Small intestine (tissue), 7 donors: Measurements from ENCODE around the gene TPRG1L. TPM values are rescaled to one million over a fixed set of nuclear protein-coding genes. Genes with fewer than 3 reads are reported as not detected.

Experiments
- DNase-seq, 2 donors: peaks; one replicate each; pipeline versions ENCODE4 v3.0.0 to v3.0.0-alpha.2; 2013
- FAIRE-seq: peaks from 2 replicates; lab custom pipeline; 2012; peaks lifted over from hg19 to GRCh38; lab: Jason Lieb, UNC
- H3K27ac ChIP-seq, 3 donors: one replicate each; pipeline ENCODE4 v1.5.1; 2013; ENCODE audit warnings: low read length in 2 of 3, mild to moderate bottlenecking in 2 of 3, control low read depth in 1 of 3, inconsistent platforms in 1 of 3, low read depth in 1 of 3, moderate library complexity in 1 of 3
- H3K27me3 ChIP-seq, 3 donors: one replicate each; pipeline ENCODE4 v1.6.1; 2013; ENCODE audit warnings: low read length in 3 of 3, inconsistent platforms in 1 of 3; ENCODE audit not compliant: control insufficient read depth in 3 of 3, insufficient read depth in 3 of 3
- H3K36me3 ChIP-seq, 3 donors: one replicate each; pipeline ENCODE4 v1.6.1; 2013; ENCODE audit warnings: low read length in 3 of 3, inconsistent platforms in 1 of 3, low read depth in 1 of 3, mild to moderate bottlenecking in 1 of 3, moderate library complexity in 1 of 3; ENCODE audit not compliant: control insufficient read depth in 3 of 3, insufficient read depth in 2 of 3
- H3K4me1 ChIP-seq, 3 donors: one replicate each; pipeline ENCODE4 v1.6.1; 2013; ENCODE audit warnings: low read length in 2 of 3, inconsistent platforms in 1 of 3, low read depth in 1 of 3, mild to moderate bottlenecking in 1 of 3, moderate library complexity in 1 of 3; ENCODE audit not compliant: control insufficient read depth in 3 of 3, insufficient read depth in 2 of 3
- H3K4me3 ChIP-seq, 3 donors: one replicate each; pipeline ENCODE4 v1.5.1; 2013; ENCODE audit warnings: low read length in 3 of 3, control low read depth in 1 of 3, inconsistent platforms in 1 of 3, low read depth in 1 of 3, mild to moderate bottlenecking in 1 of 3, moderate library complexity in 1 of 3
- H3K9me3 ChIP-seq, 2 donors: one replicate each; pipeline ENCODE4 v1.6.1; 2013; ENCODE audit warnings: low read depth in 1 of 2, low read length in 1 of 2; ENCODE audit not compliant: control insufficient read depth in 2 of 2, insufficient read depth in 1 of 2
- WGBS, 3 donors: extraction: QIAGEN DNeasy Blood & Tissue Kit; methylation state at CpG; one replicate each; pipeline ENCODE4 v1.1.7; 2013; 5-methylcytosine and 5-hydroxymethylcytosine counted together
- polyA plus RNA-seq, 4 donors: library from polyadenylated mRNA; stranded (reverse) in 3 of 4; unstranded in 1 of 4; fragments of 200-250 nt in 3 of 4; fragments of 120-200 nt in 1 of 4; gene quantifications; one replicate each; pipeline versions ENCODE4 v1.2.1 to v1.2.3, GENCODE V29; 2013
- donor health status: healthy with polysubstance abuse.
- donor health status: control.
- donor health status: control.
- donor health status: Bipolar disorder and iron deficiency.
- donor health status: healthy.

Gene TPRG1L
- polyA plus RNA-seq, 4 donors, result 41.2 to 97.8 (median 92.0) TPM

- DNase-seq (no peak), FAIRE-seq (no peak)
- WGBS, 3 donors, result 76 to 82% (median 77%) methylated on average over 3 to 5 of the region's 5 CpGs
- Histone ChIP-seq H3K4me3 (no peak overlapping the region), H3K27ac (no peak overlapping the region), H3K4me1 (peaks cover 0 to 12% (median 0%) of the 10 kb centered on the region in 3 donors), H3K27me3 (peaks cover 0 to 2% (median 0%) of the 10 kb centered on the region in 3 donors), H3K9me3 (peaks cover 0 to 1% of the 10 kb centered on the region in 2 donors), H3K36me3 (no peaks in the 10 kb centered on the region)
Measured at GRCh38 chr1:3588395-3588794, 36.4 kb upstream of the TPRG1L start.

- H3K4me3 ChIP-seq, result no peak overlapping the region
- no peaks in the 10 kb centered on the region for H3K9me3 ChIP-seq
- H3K27ac ChIP-seq, result no peak overlapping the region
- DNase-seq (peak in 1 of 2 donors; percentile 48), FAIRE-seq (no peak)
- peaks cover 0 to 12% (median 0%) of the 10 kb centered on the region in 3 donors for H3K4me1 ChIP-seq
- H3K36me3 ChIP-seq, result no peaks in the 10 kb centered on the region
- peaks cover 0 to 2% (median 0%) of the 10 kb centered on the region in 3 donors for H3K27me3 ChIP-seq
- 43 to 51% (median 51%) methylated on average over 27 of the region's 27 CpGs for WGBS, 3 donors
Measured at GRCh38 chr1:3590139-3590763, 34.6 kb upstream of the TPRG1L start.

- no peak overlapping the region for H3K27ac ChIP-seq
- DNase-seq (no peak), FAIRE-seq (no peak)
- 78 to 87% (median 86%) methylated on average over 28 to 33 of the region's 33 CpGs for WGBS, 3 donors
- no peak overlapping the region for H3K4me3 ChIP-seq
- peaks cover 0 to 12% (median 0%) of the 10 kb centered on the region in 3 donors for H3K4me1 ChIP-seq
- peaks cover 0 to 2% (median 0%) of the 10 kb centered on the region in 3 donors for H3K27me3 ChIP-seq
- H3K36me3 ChIP-seq, result no peaks in the 10 kb centered on the region
- H3K9me3 ChIP-seq, result no peaks in the 10 kb centered on the region
Measured at GRCh38 chr1:3590951-3591865, 33.6 kb upstream of the TPRG1L start.

- Histone ChIP-seq H3K9me3 (no peaks in the 10 kb centered on the region), H3K4me3 (no peak overlapping the region), H3K36me3 (no peaks in the 10 kb centered on the region), H3K4me1 (peaks cover 0 to 21% (median 5%) of the 10 kb centered on the region in 3 donors), H3K27ac (no peak overlapping the region), H3K27me3 (peaks cover 0 to 2% (median 0%) of the 10 kb centered on the region in 3 donors)
- FAIRE-seq, result no peak
- 82 to 86% (median 86%) methylated on average over 12 to 17 of the region's 17 CpGs for WGBS, 3 donors
- DNase-seq, result no peak
Measured at GRCh38 chr1:3593334-3593733, 31.5 kb upstream of the TPRG1L start.

- Histone ChIP-seq H3K4me1 (peaks cover 0 to 21% (median 5%) of the 10 kb centered on the region in 3 donors), H3K4me3 (no peak overlapping the region), H3K9me3 (no peaks in the 10 kb centered on the region), H3K27me3 (peaks cover 0 to 2% (median 0%) of the 10 kb centered on the region in 3 donors), H3K27ac (no peak overlapping the region), H3K36me3 (no peaks in the 10 kb centered on the region)
- FAIRE-seq (no peak), DNase-seq (no peak)
- WGBS, 3 donors, result 66 to 83% (median 78%) methylated on average over 10 of the region's 10 CpGs
Measured at GRCh38 chr1:3593745-3594144, 31.1 kb upstream of the TPRG1L start.

- no peak overlapping the region for H3K4me3 ChIP-seq
- H3K9me3 ChIP-seq, result no peaks in the 10 kb centered on the region
- FAIRE-seq (no peak), DNase-seq (no peak)
- H3K27me3 ChIP-seq, result peaks cover 0 to 2% (median 0%) of the 10 kb centered on the region in 3 donors
- H3K36me3 ChIP-seq, result no peaks in the 10 kb centered on the region
- H3K4me1 ChIP-seq, result peaks cover 0 to 21% (median 5%) of the 10 kb centered on the region in 3 donors
- H3K27ac ChIP-seq, result no peak overlapping the region
- WGBS, 3 donors, result 75 to 83% (median 83%) methylated on average over 31 of the region's 31 CpGs
Measured at GRCh38 chr1:3594706-3595377, 30.0 kb upstream of the TPRG1L start.

- peaks cover 0 to 4% (median 0%) of the 10 kb centered on the region in 3 donors for H3K36me3 ChIP-seq
- 75 to 92% (median 79%) methylated on average over 6 to 7 of the region's 7 CpGs for WGBS, 3 donors
- no peak for DNase-seq
- H3K4me3 ChIP-seq, result no peak overlapping the region
- H3K27ac ChIP-seq, result no peak overlapping the region
- H3K4me1 ChIP-seq, result peaks cover 0 to 10% (median 5%) of the 10 kb centered on the region in 3 donors
- no peaks in the 10 kb centered on the region for H3K9me3 ChIP-seq
- FAIRE-seq, result no peak
- no peaks in the 10 kb centered on the region for H3K27me3 ChIP-seq
Measured at GRCh38 chr1:3595949-3596348, 28.9 kb upstream of the TPRG1L start.
